OCI-LY7 (cell line): ENCODE results near the gene SAFB2. TPM values are rescaled to one million over a fixed set of nuclear protein-coding genes. Genes with fewer than 3 reads are reported as not detected.
A peak's percentile ranks its signal among the peaks of the same experiment; 100 is the strongest.

ENCODE experiments used
- Bru-seq: library from RNA; stranded (reverse); fragments of 400-500 nt; gene quantifications from one replicate; lab custom pipeline; 2021; lab: Mats Ljungman, UMichigan
- BruChase-seq, 2 experiments: library from RNA; stranded (reverse); fragments of 400-500 nt; gene quantifications; one replicate each; lab custom pipeline; 2021; lab: Mats Ljungman, UMichigan
- BruUV-seq: library from RNA; stranded (reverse); fragments of 400-500 nt; replicated peaks from 2 replicates; lab custom pipeline; 2021; lab: Mats Ljungman, UMichigan
- CTCF ChIA-PET: fragments of 300-600 bp; sonication (Branson Sonifier 250); formaldehyde crosslinking; loops from one replicate; lab custom pipeline; 2022; ENCODE audit warnings: antibody characterized with exemption; ENCODE audit not compliant: unreplicated experiment; lab: Charles Lee
- POLR2A ChIA-PET: fragments of 300-600 bp; sonication (Branson Sonifier 250); formaldehyde crosslinking; loops from one replicate; lab custom pipeline; 2022; ENCODE audit warnings: antibody characterized with exemption; lab: Charles Lee
- DNase-seq: peaks from one replicate; pipeline ENCODE4 v3.0.0-alpha.2; 2015; ENCODE audit warnings: low spot score
- H2AFZ ChIP-seq: fragments of 200-600 bp; sonication (generic), shearing (Covaris generic); 2 replicates; pipeline ENCODE4 v1.6.1; 2014; ENCODE audit warnings: mild to moderate bottlenecking, antibody characterized with exemption, low read length, moderate library complexity
- H3K27ac ChIP-seq: fragments of 200-600 bp; sonication (generic); 2 replicates; pipeline ENCODE4 v1.5.1; 2014; ENCODE audit warnings: mixed run types, low read depth, mild to moderate bottlenecking, moderate library complexity, low read length, inconsistent platforms; ENCODE audit not compliant: poor library complexity, severe bottlenecking
- H3K36me3 ChIP-seq: fragments of 200-600 bp; sonication (generic); 2 replicates; pipeline ENCODE4 v1.6.1; 2014; ENCODE audit warnings: mild to moderate bottlenecking, antibody characterized with exemption, low read length, moderate library complexity, mixed read lengths; ENCODE audit not compliant: insufficient read depth
- H3K4me1 ChIP-seq: fragments of 200-600 bp; sonication (generic); 2 replicates; pipeline ENCODE4 v1.5.1; 2014; ENCODE audit warnings: mild to moderate bottlenecking, low read length; ENCODE audit not compliant: insufficient read depth, poor library complexity, severe bottlenecking
- H3K4me2 ChIP-seq: fragments of 200-600 bp; sonication (generic); 2 replicates; pipeline ENCODE4 v1.6.1; 2014; ENCODE audit warnings: mild to moderate bottlenecking, low read length
- H3K4me3 ChIP-seq: fragments of 200-600 bp; sonication (generic); 2 replicates; pipeline ENCODE4 v1.5.1; 2014; ENCODE audit warnings: mild to moderate bottlenecking, low read depth, low read length; ENCODE audit not compliant: poor library complexity, severe bottlenecking
- H3K79me2 ChIP-seq: fragments of 200-600 bp; sonication (generic); 2 replicates; pipeline ENCODE4 v1.6.1; 2016; ENCODE audit warnings: low read depth, mild to moderate bottlenecking, low read length, moderate library complexity, mixed read lengths; ENCODE audit not compliant: insufficient read depth
- H3K9me2 ChIP-seq: fragments of 200-600 bp; sonication (generic); 2 replicates; pipeline ENCODE4 v1.6.1; 2016; ENCODE audit warnings: mild to moderate bottlenecking, low read length, mixed read lengths; ENCODE audit not compliant: insufficient read depth
- H3K9me3 ChIP-seq: fragments of 200-600 bp; sonication (generic); 2 replicates; pipeline ENCODE4 v1.6.1; 2014; ENCODE audit warnings: mild to moderate bottlenecking, mixed run types, low read length, mixed read lengths
- H4K20me1 ChIP-seq: fragments of 200-600 bp; sonication (generic); 2 replicates; pipeline ENCODE4 v1.6.1; 2014; ENCODE audit warnings: mild to moderate bottlenecking, antibody characterized with exemption, low read length, moderate library complexity, mixed read lengths; ENCODE audit not compliant: insufficient read depth
- EZH2phosphoT487 ChIP-seq: fragments of 200-600 bp; sonication (generic); IDR thresholded peaks from 2 replicates; pipeline ENCODE4 v1.6.1; 2018; ENCODE audit warnings: low read depth, borderline replicate concordance, mild to moderate bottlenecking, mixed run types, antibody characterized with exemption, low read length, moderate library complexity, mixed read lengths
- intact Hi-C: fragments of 100-400 bp; cut with micrococcal nuclease; formaldehyde crosslinking; loops from one replicate; pipeline ENCODE4 v1.10.0; 2022; ENCODE audit not compliant: unreplicated experiment
- long read RNA-seq: library from polyadenylated mRNA; stranded (forward); transcript quantifications from one replicate; pipeline ENCODE4 v2.0.0, GENCODE V29; 2022
- total RNA-seq, 2 experiments: library from RNA; depleted of rRNA in 1 of 2; stranded (reverse); fragments of >200 nt in 1 of 2; shearing (Covaris generic) in 1 of 2; gene quantifications; 2 replicates each; pipeline ENCODE4 v1.2.3, GENCODE V29; 2014 to 2022
- TF ChIP-seq, protein P1 (sequence below): fragments of 200-600 bp; sonication (generic); conservative IDR thresholded peaks from 2 replicates; pipeline ENCODE4 v1.5.1; 2014; ENCODE audit warnings: mild to moderate bottlenecking, antibody characterized with exemption, low read length, moderate library complexity, mixed read lengths

SAFB2 gene
- total RNA-seq (2014; rRNA removed; shearing (Covaris generic)), result 51.7 and 52.8 TPM in 2 replicates
- total RNA-seq (2022), result 103 and 111 TPM in 2 replicates
- percentile 81 among the genes with signal in this experiment for Bru-seq, nascent RNA
- BruChase-seq, experiment 1, labeled RNA remaining after a 6-hour chase, result percentile 89 among the genes with signal in this experiment
- percentile 89 among the genes with signal in this experiment for BruChase-seq, experiment 2, labeled RNA remaining after a 2-hour chase
- long read RNA-seq, transcript SAFB2-201 (21 exons, 3,371 nt), result major isoform, 63 of 114 reads
- long read RNA-seq, partial matches to known transcripts, result 17 of 114 reads
- long read RNA-seq, other reads (novel, unspliced or antisense), result 34 of 114 reads

DNA sequence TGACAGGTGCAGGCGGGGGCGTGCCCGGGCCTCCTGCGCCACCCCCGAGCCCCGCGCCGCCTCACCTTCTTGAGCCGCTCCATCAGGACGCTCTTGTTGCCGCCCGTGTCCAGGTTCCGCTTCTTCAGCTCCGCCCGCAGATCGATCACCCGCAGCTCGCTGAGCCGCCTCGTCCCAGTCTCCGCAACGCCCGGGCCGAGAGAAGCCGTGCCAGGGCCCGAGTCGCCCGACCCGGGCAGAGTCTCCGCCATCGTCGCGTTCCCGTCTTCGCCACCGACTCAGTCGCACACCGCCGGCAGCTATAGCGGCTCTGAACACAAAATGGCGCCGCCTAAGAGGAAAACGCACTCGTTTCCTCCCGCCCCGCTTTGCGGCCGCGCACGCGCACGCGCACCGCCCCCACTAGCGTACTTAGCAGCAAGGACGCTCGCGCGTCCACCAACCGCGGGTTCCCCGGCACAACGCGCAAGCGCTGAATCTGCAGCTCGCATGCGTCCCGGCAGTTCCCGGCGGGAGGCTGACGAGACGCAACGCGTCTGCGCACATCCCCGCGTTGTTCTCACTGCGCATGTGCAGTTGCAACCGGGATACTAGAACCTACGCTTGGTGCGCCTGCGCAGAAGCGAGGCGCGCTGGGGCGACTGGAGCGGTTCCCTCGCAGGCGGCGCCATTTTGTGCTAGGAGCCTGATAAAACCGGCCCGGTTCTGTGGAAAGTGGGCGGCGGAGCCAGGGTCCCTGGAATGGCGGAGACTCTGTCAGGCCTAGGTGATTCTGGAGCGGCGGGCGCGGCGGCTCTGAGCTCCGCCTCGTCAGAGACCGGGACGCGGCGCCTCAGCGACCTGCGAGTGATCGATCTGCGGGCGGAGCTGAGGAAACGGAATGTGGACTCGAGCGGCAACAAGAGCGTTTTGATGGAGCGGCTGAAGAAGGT is at the start of gene SAFB2, which contains the start of gene SAFB:
TSS of gene SAFB2 (minus strand) at position 312 of the 932 bp plus-strand sequence. CDS start at position 251, 61 bp downstream.
TSS of gene SAFB (plus strand) at position 619 of the 932 bp plus-strand sequence. CDS start at position 742, 123 bp downstream.
- peaks cover 52% of the 10 kb centered on the region for H3K4me1 ChIP-seq
- H3K9me2 ChIP-seq, result no peaks in the 10 kb centered on the region
- intact Hi-C loops, result loop anchor here (2.0 to 10.0 kb wide), 4 partner anchors 58 to 352 kb away; partner anchors contain the start of genes DUS3L, HSD11B1L, MICOS13 and RANBP3
- H3K9me3 ChIP-seq, result no peaks in the 10 kb centered on the region
- POLR2A ChIA-PET, result interaction anchor here (0.5 to 1.3 kb wide), 7 partner anchors 10 to 1828 kb away, joined by 3 to 5 read pairs (median 3); partner anchors contain the start of gene RPL36
- peaks cover 51% of the 10 kb centered on the region for H4K20me1 ChIP-seq
- peak; percentile 100 for DNase-seq
- H3K79me2 ChIP-seq, result peaks cover 96% of the 10 kb centered on the region
- no TSS peak for BruUV-seq
- H3K36me3 ChIP-seq, result peaks cover 84% of the 10 kb centered on the region
- peak within 1 kb of the TSS; percentile 24; the same call in 1 of the 2 replicates for H2AFZ ChIP-seq
- peak within 1 kb of the TSS; percentile 95 for H3K4me3 ChIP-seq
- CTCF ChIA-PET, result interaction anchor here (0.6 kb wide), 1 partner anchor 950 kb away, joined by 4 read pairs; no protein-coding TSS in a partner anchor
- H3K4me2 ChIP-seq, result peak within 1 kb of the TSS; percentile 99
- peak within 1 kb of the TSS; percentile 80 for H3K27ac ChIP-seq
- TF ChIP-seq, protein P1, sequence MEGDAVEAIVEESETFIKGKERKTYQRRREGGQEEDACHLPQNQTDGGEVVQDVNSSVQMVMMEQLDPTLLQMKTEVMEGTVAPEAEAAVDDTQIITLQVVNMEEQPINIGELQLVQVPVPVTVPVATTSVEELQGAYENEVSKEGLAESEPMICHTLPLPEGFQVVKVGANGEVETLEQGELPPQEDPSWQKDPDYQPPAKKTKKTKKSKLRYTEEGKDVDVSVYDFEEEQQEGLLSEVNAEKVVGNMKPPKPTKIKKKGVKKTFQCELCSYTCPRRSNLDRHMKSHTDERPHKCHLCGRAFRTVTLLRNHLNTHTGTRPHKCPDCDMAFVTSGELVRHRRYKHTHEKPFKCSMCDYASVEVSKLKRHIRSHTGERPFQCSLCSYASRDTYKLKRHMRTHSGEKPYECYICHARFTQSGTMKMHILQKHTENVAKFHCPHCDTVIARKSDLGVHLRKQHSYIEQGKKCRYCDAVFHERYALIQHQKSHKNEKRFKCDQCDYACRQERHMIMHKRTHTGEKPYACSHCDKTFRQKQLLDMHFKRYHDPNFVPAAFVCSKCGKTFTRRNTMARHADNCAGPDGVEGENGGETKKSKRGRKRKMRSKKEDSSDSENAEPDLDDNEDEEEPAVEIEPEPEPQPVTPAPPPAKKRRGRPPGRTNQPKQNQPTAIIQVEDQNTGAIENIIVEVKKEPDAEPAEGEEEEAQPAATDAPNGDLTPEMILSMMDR, result no peak
- TF ChIP-seq EZH2phosphoT487, result no peak

DNA sequence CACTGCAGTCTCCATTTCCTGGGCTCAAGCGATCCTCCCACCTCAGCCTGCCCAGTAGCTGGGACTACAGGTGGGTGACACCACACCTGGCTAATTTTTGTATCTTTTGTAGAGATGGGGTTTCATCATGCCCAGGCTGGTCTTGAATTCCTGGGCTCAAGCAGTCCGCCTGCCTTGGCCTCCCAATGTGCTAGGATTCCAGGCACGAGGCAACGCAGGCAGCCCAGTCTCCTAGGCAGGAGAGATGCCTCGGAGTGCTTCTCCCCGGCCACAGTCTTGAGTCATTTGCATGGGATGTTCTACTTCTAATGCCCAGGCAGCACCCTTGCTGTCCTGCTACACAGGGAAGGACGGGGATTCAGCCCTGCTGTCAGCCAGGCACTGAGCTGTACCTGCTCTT is 49.0 kb upstream of the SAFB2 start:
- no peak overlapping the region for H3K4me2 ChIP-seq
- POLR2A ChIA-PET, result interaction anchor here (1.1 kb wide), 1 partner anchor 29 kb away, joined by 3 read pairs; no protein-coding TSS in a partner anchor
- H3K36me3 ChIP-seq, result peaks cover 77% of the 10 kb centered on the region
- H3K4me1 ChIP-seq, result no peaks in the 10 kb centered on the region
- H4K20me1 ChIP-seq, result no peaks in the 10 kb centered on the region
- no peak for TF ChIP-seq EZH2phosphoT487
- TF ChIP-seq, protein P1, result no peak
- no peak overlapping the region for H3K27ac ChIP-seq
- CTCF ChIA-PET, result interaction anchor here (0.6 kb wide), 1 partner anchor 77 kb away, joined by 4 read pairs; no protein-coding TSS in a partner anchor
- H2AFZ ChIP-seq, result no peak overlapping the region
- H3K9me3 ChIP-seq, result no peaks in the 10 kb centered on the region
- intact Hi-C loops, result no loop called here
- no peaks in the 10 kb centered on the region for H3K79me2 ChIP-seq
- H3K4me3 ChIP-seq, result no peak overlapping the region
- no peaks in the 10 kb centered on the region for H3K9me2 ChIP-seq
- BruUV-seq, result no TSS peak
- no peak for DNase-seq
